Spinal cord (tissue), 10 donors: Measurements from ENCODE around the gene UBE2K. TPM values are rescaled to one million over a fixed set of nuclear protein-coding genes. Genes with fewer than 3 reads are reported as not detected.
"Not testable (repeated sequence)": the region's sequence is repeated elsewhere in the genome, so short reads cannot be mapped to it uniquely, and the experiment has no call there.

ENCODE experiments used
- DNase-seq, 6 donors: peaks; one replicate each; pipeline versions ENCODE4 v3.0.0 to v3.0.0-alpha.2; 2013 to 2015; ENCODE audit warnings: low spot score in 6 of 6, low read depth in 4 of 6
- H3K27ac ChIP-seq: one replicate; pipeline ENCODE4 v1.5.1; 2013; ENCODE audit warnings: low read depth, low read length, control low read depth
- H3K27me3 ChIP-seq: one replicate; pipeline ENCODE4 v1.6.1; 2013; ENCODE audit warnings: low read length; ENCODE audit not compliant: control insufficient read depth, insufficient read depth
- H3K36me3 ChIP-seq: one replicate; pipeline ENCODE4 v1.6.1; 2013; ENCODE audit warnings: low read length; ENCODE audit not compliant: control insufficient read depth, insufficient read depth
- H3K4me1 ChIP-seq: one replicate; pipeline ENCODE4 v1.6.1; 2013; ENCODE audit warnings: low read length; ENCODE audit not compliant: control insufficient read depth, insufficient read depth
- H3K4me3 ChIP-seq: one replicate; pipeline ENCODE4 v1.5.1; 2013; ENCODE audit warnings: low read depth, low read length, control low read depth
- H3K9me3 ChIP-seq: one replicate; pipeline ENCODE4 v1.6.1; 2013; ENCODE audit warnings: low read length; ENCODE audit not compliant: control insufficient read depth, insufficient read depth
- WGBS: methylation state at CpG from one replicate; pipeline ENCODE4 v1.1.5; 2013; ENCODE audit warnings: missing lambda C conversion rate; ENCODE audit not compliant: insufficient coverage; 5-methylcytosine and 5-hydroxymethylcytosine counted together
- polyA plus RNA-seq, 2 donors: library from polyadenylated mRNA; unstranded; fragments of 120-200 nt; gene quantifications; one replicate each; pipeline ENCODE4 v1.2.1, GENCODE V29; 2013; ENCODE audit not compliant: insufficient read length in 2 of 2
- total RNA-seq, 2 donors: library from RNA; depleted of rRNA in 1 of 2; stranded (reverse); fragments of 120-200 nt in 1 of 2; fragments of >200 nt in 1 of 2; gene quantifications; one replicate each; pipeline versions ENCODE4 v1.2.3 to v1.2.4, GENCODE V29; 2013 to 2014
- donor health status: healthy.

UBE2K gene
- total and polyA plus RNA-seq, 4 donors = 30.7 to 86.3 (median 73.7) TPM

DNA sequence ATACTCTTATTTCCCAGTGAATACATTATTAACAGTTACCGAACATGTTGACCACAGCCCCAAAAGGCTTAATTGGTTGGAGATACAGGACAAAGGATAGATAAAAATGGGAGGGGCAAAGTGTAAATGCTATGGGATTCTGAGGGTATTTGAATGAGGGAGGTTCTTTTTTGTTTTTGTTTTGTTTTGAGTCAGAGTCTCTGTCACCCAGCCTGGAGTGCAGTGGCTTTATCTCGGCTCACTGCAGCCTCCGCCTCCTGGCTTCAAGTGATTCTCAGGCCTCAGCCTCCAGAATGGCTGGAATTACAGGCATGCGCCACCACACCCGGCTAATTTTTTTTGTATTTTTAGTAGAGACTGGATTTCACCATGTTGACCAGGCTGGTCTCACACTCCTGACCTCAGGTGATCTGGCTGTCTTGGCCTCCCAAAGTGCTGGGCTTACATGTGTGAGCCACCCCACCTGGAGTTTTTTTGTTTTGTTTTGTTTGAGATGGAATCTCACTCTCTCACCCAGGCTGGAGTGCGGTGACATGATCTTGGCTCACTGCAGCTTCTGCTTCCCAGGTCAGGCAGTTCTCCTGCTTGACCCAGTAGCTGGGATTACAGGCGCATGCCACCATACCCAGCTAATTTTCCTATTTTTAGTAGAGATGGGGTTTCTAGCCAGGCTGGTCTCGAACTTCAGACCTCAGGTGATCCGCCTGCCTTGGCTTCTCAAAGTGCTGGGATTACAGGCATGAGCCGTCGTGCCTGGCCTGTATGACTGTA lies 9.0 kb downstream of the UBE2K start:
- Histone ChIP-seq H3K27me3 (no peaks in the 10 kb centered on the region), H3K4me1 (no peaks in the 10 kb centered on the region), H3K36me3 (peaks cover 9% of the 10 kb centered on the region), H3K4me3 (no peak overlapping the region), H3K27ac (no peak overlapping the region), H3K9me3 (no peaks in the 10 kb centered on the region)
- DNase-seq = no peak
- 90% methylated on average over 6 of the region's 11 CpGs for WGBS

DNA sequence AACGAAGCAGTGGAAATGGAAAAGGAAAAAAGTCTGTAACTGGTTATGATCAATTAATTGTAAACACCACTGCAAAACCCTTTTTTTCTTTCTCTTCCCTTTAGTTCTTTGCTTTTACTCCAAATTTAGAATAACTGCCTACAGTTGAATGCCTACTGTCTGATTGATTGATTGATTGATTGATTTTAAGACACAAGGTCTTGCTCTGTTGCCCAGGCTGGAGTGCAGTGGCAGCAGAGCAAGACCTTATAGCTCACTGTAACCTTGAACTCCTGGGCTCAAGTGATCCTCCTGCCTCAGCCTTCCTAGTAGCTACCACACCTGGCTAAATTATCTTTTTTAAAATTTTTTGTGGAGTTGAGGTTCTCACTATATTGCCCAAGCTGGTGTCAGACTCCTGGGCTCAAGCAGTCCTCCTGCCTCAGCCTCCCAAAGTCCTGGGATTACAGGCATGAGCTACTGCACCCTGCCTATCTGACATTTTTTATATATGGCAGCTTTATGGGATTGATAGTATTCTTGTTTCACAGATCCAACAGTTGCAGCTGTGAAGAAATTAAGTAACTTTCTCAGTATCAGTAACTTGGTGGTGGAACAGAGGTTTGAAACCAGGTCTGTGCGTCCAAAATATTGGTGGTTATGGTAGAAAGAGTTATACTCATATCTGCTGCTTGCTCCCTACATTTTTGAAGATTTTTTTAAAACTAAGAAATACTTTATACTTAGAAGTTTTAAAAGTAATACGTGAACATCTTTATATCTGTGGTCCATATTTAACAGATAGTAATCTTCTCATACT lies 12.4 kb downstream of the UBE2K start:
- WGBS = no CpG with 5 or more reads among the region's 3 CpGs
- no peaks in the 10 kb centered on the region for H3K9me3 ChIP-seq
- H3K27me3 ChIP-seq = no peaks in the 10 kb centered on the region
- no peak overlapping the region for H3K4me3 ChIP-seq
- no peaks in the 10 kb centered on the region for H3K36me3 ChIP-seq
- H3K4me1 ChIP-seq = no peaks in the 10 kb centered on the region
- no peak overlapping the region for H3K27ac ChIP-seq
- no peak for DNase-seq

DNA sequence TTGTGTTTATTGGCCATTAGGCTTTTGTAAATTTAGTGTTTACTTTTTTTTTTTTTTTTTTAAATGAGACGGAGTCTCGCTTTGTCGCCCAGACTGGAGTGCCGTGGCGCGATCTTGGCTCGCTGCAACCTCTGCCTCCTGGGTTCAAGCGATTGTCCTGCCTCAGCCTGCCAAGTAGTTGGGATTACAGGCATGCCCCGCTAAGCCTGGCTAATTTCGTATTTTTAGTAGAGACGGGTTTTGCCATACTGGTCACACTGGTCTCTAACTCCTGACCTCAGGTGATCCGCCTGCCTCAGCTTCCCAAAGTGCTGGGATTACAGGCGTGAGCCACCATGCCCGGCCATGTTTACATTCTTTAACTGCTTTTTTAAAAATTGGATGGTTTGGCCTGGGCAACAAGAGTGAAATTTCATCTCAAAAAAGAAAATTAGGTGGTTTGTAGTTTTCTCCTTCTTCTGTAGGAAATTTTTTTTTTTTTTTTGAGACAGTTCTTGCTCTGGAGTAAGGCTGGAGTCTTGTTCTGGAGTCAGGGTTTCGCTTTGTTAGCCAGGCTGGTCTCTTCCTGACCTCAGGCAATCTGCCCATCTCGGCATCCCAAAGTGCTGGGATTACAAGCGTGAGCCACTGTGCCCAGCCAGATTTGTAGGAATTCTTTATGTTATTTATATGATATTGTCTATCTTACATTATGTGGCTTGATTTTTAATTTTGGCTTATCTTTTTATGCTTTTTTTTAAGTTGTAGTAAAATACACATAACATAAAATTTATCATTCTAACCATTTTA lies 15.1 kb downstream of the UBE2K start:
- Histone ChIP-seq H3K27ac (no peak overlapping the region), H3K27me3 (no peaks in the 10 kb centered on the region), H3K9me3 (no peaks in the 10 kb centered on the region), H3K4me1 (no peaks in the 10 kb centered on the region), H3K4me3 (no peak overlapping the region), H3K36me3 (peaks cover 4% of the 10 kb centered on the region)
- 95% methylated on average over 13 of the region's 17 CpGs for WGBS
- no peak for DNase-seq

DNA sequence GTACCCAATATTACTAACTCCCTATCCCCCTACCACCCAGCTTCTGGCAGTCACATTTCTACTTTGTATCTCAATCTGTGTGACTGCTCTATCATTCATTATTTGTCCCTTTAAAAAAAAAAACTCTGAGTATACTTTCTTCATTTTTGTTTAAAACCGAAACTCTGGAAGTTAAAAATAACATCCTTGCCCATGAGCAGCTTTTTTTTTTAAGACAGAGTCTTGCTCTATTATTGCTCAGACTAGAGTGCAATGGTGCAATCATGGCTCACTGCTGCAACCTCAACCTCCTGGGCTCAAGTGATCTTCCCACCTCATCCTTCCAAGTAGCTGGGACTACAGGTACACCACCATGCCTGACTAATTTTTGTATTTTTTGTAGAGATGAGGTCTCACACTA lies 15.8 kb downstream of the UBE2K start:
- H3K4me3 ChIP-seq = no peak overlapping the region
- WGBS = 20% methylated on average over 1 of the region's 1 CpG
- no peak overlapping the region for H3K27ac ChIP-seq
- DNase-seq = no peak
- no peaks in the 10 kb centered on the region for H3K9me3 ChIP-seq
- H3K27me3 ChIP-seq = no peaks in the 10 kb centered on the region
- no peaks in the 10 kb centered on the region for H3K4me1 ChIP-seq
- peaks cover 9% of the 10 kb centered on the region for H3K36me3 ChIP-seq

DNA sequence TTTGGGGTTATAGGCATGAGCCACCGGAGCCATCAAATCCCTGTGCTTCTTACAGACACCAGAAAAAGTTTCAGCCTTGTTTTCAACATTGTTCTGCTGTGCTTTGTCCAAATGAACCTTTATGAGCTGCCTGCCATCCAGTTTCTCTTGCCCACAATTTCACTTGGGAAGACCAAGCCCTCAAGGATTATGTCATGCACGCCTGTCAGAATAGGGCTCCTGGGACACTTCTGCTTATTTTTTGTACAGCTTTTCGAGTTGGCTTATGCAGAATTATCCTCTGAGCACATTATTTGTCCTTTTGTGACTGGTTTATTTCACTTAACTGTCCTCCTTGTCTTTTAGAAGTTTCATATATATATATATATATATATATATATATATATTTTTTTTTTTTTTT lies 16.2 kb downstream of the UBE2K start:
- DNase-seq = no peak
- H3K36me3 ChIP-seq = peaks cover 11% of the 10 kb centered on the region
- no peak overlapping the region for H3K4me3 ChIP-seq
- H3K4me1 ChIP-seq = no peaks in the 10 kb centered on the region
- no peaks in the 10 kb centered on the region for H3K9me3 ChIP-seq
- H3K27me3 ChIP-seq = no peaks in the 10 kb centered on the region
- no peak overlapping the region for H3K27ac ChIP-seq
- 50% methylated on average over 2 of the region's 3 CpGs for WGBS

DNA sequence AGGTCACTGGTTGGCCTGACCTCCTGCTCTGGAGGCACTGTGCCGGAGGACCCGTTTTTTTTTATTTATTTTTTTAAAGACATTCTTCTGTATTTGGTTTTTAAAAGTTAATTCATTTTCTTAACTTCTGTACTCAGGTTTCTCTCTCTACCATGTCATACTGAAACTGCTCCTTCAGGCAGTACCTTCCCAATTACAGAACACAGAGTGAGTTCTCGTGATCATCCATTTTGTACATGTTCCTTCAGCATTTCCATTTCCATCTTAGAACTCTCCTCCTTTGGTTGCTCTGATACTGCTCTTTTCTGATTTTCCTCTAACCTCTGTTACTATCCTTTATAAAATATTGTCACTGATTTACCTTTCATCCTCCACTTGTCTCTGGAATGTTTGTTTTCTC lies 17.9 kb downstream of the UBE2K start:
- Histone ChIP-seq H3K4me3 (no peak overlapping the region), H3K27me3 (no peaks in the 10 kb centered on the region), H3K4me1 (no peaks in the 10 kb centered on the region), H3K27ac (no peak overlapping the region), H3K9me3 (no peaks in the 10 kb centered on the region), H3K36me3 (peaks cover 11% of the 10 kb centered on the region)
- no peak for DNase-seq
- WGBS = 100% methylated on average over 1 of the region's 3 CpGs

DNA sequence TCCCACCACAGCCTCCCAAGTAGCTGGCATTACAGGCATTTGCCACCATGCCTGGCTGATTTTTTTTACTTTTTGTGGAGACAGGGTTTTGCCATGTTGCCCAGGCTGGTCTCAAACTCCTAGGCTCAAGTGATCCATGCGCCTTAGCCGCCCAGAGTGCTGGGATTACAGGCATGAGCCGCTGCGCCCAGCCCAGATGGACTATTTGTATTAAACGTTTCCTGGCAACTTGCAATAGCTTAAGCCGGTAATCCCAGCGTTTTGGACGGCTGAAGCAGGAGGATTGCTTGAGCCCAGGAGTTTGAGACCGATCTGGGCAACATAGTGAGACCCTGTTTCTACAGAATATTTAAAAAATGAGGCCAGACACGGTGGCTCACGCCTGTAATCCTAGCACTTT lies 18.4 kb downstream of the UBE2K start:
- no peak overlapping the region for H3K27ac ChIP-seq
- no peak for DNase-seq
- H3K27me3 ChIP-seq = no peaks in the 10 kb centered on the region
- WGBS = 87% methylated on average over 9 of the region's 11 CpGs
- no peak overlapping the region for H3K4me3 ChIP-seq
- peaks cover 11% of the 10 kb centered on the region for H3K36me3 ChIP-seq
- H3K9me3 ChIP-seq = no peaks in the 10 kb centered on the region
- no peaks in the 10 kb centered on the region for H3K4me1 ChIP-seq

DNA sequence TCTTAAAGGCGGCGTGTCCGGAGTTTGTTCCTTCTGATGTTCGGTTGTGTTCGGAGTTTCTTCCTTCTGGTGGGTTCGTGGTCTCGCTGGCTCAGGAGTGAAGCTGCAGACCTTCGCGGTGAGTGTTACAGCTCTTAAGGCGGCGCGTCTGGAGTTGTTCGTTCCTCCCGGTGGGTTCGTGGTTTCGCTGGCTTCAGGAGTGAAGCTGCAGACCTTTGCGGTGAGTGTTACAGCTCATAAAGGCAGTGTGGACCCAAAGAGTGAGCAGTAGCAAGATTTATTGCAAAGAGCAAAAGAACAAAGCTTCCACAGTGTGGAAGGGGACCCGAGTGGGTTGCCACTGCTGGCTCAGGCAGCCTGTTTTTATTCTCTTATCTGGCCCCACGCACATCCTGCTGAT lies 19.8 kb downstream of the UBE2K start:
- not testable (repeated sequence) for DNase-seq, H3K27me3 ChIP-seq, H3K9me3 ChIP-seq, H3K4me1 ChIP-seq, H3K4me3 ChIP-seq, H3K27ac ChIP-seq
- no CpG with 5 or more reads among the region's 19 CpGs for WGBS
- H3K36me3 ChIP-seq = peaks cover 11% of the 10 kb centered on the region

DNA sequence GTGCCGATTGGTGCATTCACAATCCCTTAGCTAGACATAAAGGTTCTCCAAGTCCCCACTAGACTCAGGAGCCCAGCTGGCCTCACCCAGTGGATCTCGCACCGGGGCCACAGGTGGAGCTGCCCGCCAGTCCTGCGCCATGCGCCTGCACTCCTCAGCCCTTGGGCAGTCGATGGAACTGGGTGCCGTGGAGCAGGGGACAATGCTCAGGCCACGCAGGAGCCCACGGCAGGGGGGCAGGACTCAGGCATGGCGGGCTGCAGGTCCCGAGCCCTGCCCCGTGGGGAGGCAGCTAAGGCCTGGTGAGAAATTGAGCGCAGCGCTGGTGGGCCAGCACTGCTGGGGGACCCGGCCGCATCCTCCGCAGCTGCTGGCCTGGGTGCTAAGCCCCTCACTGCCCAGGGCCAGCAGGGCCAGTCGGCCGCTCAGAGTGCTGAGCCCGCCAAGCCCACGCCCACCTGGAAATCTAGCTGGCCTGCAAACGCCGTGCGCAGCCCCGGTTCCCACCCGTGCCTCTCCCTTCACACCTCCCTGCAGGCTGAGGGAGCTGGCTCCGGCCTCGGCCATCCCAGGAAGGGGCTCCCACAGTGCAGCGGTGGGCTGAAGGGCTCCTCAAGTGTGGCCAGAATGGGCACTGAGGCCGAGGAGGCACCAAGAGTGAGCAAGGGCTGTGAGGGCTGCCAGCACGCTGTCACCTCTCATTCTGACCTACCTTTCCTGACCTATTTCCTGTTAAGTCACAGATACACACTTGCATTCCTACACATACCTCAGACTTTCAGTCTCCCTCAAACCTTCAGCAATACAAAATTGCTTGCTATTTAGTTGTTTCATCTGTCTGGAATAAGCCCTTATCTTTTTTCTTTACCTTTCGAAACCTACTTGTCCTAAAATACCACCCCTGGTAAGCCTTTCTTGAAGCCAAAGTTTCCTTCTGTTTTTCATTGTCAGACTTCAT lies 20.7 kb downstream of the UBE2K start:
- no peak for DNase-seq
- Histone ChIP-seq H3K4me1 (no peaks in the 10 kb centered on the region), H3K36me3 (peaks cover 14% of the 10 kb centered on the region), H3K4me3 (no peak overlapping the region), H3K9me3 (no peaks in the 10 kb centered on the region), H3K27me3 (no peaks in the 10 kb centered on the region), H3K27ac (no peak overlapping the region)
- 96% methylated on average over 31 of the region's 33 CpGs for WGBS
